ENCODE data around the gene KIF27. TPM values are rescaled to one million over a fixed set of nuclear protein-coding genes. Genes with fewer than 3 reads are reported as not detected.

The KIF27 gene
- total and polyA plus RNA-seq, 7 donors = 0.23 to 7.8 (median 3.4) TPM; not detected in 1

- intact Hi-C loops (cut with DNase I) = no loop called here
- H3K27ac ChIP-seq = no peak overlapping the region
- peaks cover 6 to 50% (median 32%) of the 10 kb centered on the region in 4 donors for H3K36me3 ChIP-seq
- H3K27me3 ChIP-seq = no peaks in the 10 kb centered on the region
- no peak overlapping the region for H3K4me3 ChIP-seq
- 74 to 78% methylated on average over 11 of the region's 11 CpGs for WGBS, 2 donors
- no peaks in the 10 kb centered on the region for H3K9me3 ChIP-seq
- no peak for DNase-seq
- H3K4me1 ChIP-seq = no peaks in the 10 kb centered on the region
- TF ChIP-seq POLR2AphosphoS5 (IDR thresholded peaks at IDR 0.05) = peak in 2 of 4 donors; percentile 5 to 20
- no peak for TF ChIP-seq CTCF (IDR thresholded peaks at IDR 0.05)
Observed at GRCh38 chr9:83965350-83966208, 44.3 kb upstream of the KIF27 start.

GRCh38 chr9:83964973-83965349 lies 43.7 kb upstream of the KIF27 start:
- no peaks in the 10 kb centered on the region for H3K9me3 ChIP-seq
- no peak for DNase-seq
- H3K27me3 ChIP-seq = no peaks in the 10 kb centered on the region
- 28 to 72% methylated on average over 2 of the region's 2 CpGs for WGBS, 2 donors
- no peaks in the 10 kb centered on the region for H3K4me1 ChIP-seq
- no peak for TF ChIP-seq CTCF (IDR thresholded peaks at IDR 0.05)
- TF ChIP-seq EP300 (IDR thresholded peaks at IDR 0.05) = no peak
- no peak for TF ChIP-seq POLR2A (IDR thresholded peaks at IDR 0.05)
- no peak for TF ChIP-seq POLR2AphosphoS5 (IDR thresholded peaks at IDR 0.05)
- intact Hi-C loops (cut with DNase I) = no loop called here
- H3K36me3 ChIP-seq = peaks cover 6 to 44% (median 27%) of the 10 kb centered on the region in 4 donors
- H3K27ac ChIP-seq = no peak overlapping the region
- no peak overlapping the region for H3K4me3 ChIP-seq

GRCh38 chr9:83962165-83962564 lies 40.9 kb upstream of the KIF27 start:
- no peak overlapping the region for H3K4me3 ChIP-seq
- H3K27ac ChIP-seq = no peak overlapping the region
- H3K27me3 ChIP-seq = no peaks in the 10 kb centered on the region
- 10 to 69% methylated on average over 3 of the region's 3 CpGs for WGBS, 2 donors
- H3K9me3 ChIP-seq = no peaks in the 10 kb centered on the region
- no peak for TF ChIP-seq POLR2A (IDR thresholded peaks at IDR 0.05)
- no peak for TF ChIP-seq CTCF (IDR thresholded peaks at IDR 0.05)
- peak in 1 of 4 donors; percentile 16 for TF ChIP-seq POLR2AphosphoS5 (IDR thresholded peaks at IDR 0.05)
- no peak for TF ChIP-seq EP300 (IDR thresholded peaks at IDR 0.05)
- DNase-seq = no peak
- peaks cover 0 to 16% (median 5%) of the 10 kb centered on the region in 4 donors for H3K36me3 ChIP-seq
- H3K4me1 ChIP-seq = peaks cover 0 to 11% (median 3%) of the 10 kb centered on the region in 4 donors
- intact Hi-C loops (cut with DNase I) = no loop called here

GRCh38 chr9:83960991-83961390 lies 39.8 kb upstream of the KIF27 start:
- no peaks in the 10 kb centered on the region for H3K9me3 ChIP-seq
- no peak for DNase-seq
- intact Hi-C loops (cut with DNase I) = no loop called here
- no peak for TF ChIP-seq POLR2A (IDR thresholded peaks at IDR 0.05)
- TF ChIP-seq CTCF (IDR thresholded peaks at IDR 0.05) = no peak
- TF ChIP-seq EP300 (IDR thresholded peaks at IDR 0.05) = no peak
- TF ChIP-seq POLR2AphosphoS5 (IDR thresholded peaks at IDR 0.05) = no peak
- H3K27ac ChIP-seq = no peak overlapping the region
- WGBS, 2 donors = 93 to 97% methylated on average over 5 of the region's 5 CpGs
- peaks cover 0 to 4% (median 0%) of the 10 kb centered on the region in 4 donors for H3K36me3 ChIP-seq
- peaks cover 0 to 15% (median 8%) of the 10 kb centered on the region in 4 donors for H3K4me1 ChIP-seq
- H3K4me3 ChIP-seq = no peak overlapping the region
- no peaks in the 10 kb centered on the region for H3K27me3 ChIP-seq

All from sigmoid colon (tissue), 7 donors.